H1 (cell line): ENCODE data around the gene MRAP2. TPM values are rescaled to one million over a fixed set of nuclear protein-coding genes. Genes with fewer than 3 reads are reported as not detected.
"Not testable (repeated sequence)": the region's sequence is repeated elsewhere in the genome, so short reads cannot be mapped to it uniquely, and the experiment has no call there.

ENCODE experiments used
- CTCF ChIA-PET: fragments of 300-600 bp; sonication (Branson Sonifier 250); formaldehyde crosslinking; loops from one replicate; lab custom pipeline; 2021; ENCODE audit not compliant: partially characterized antibody; lab: Charles Lee
- POLR2A ChIA-PET: fragments of 300-600 bp; sonication (Branson Sonifier 250); formaldehyde crosslinking; loops from one replicate; lab custom pipeline; 2021; ENCODE audit warnings: inconsistent platforms; ENCODE audit not compliant: partially characterized antibody; lab: Charles Lee
- DNase-seq, 2 experiments: peaks; one replicate each; pipeline versions ENCODE4 v3.0.0 to v3.0.0-alpha.2; 2010 to 2022; ENCODE audit warnings: low spot score in 2 of 2, low read depth in 1 of 2, mixed read lengths in 1 of 2
- FAIRE-seq: peaks from 2 replicates; lab custom pipeline; 2011; peaks lifted over from hg19 to GRCh38; lab: Jason Lieb, UNC
- H2AFZ ChIP-seq: 2 replicates; pipeline ENCODE4 v1.8.1; 2012; ENCODE audit warnings: low read length, inconsistent platforms
- H2AK5ac ChIP-seq: 2 replicates; pipeline ENCODE4 v1.6.1; 2013; ENCODE audit warnings: low read depth, low read length
- H2BK120ac ChIP-seq: replicated peaks from 2 replicates; pipeline ENCODE3; 2013; ENCODE audit warnings: low read depth, low read length, inconsistent platforms
- H2BK12ac ChIP-seq: 2 replicates; pipeline ENCODE4 v1.6.1; 2013; ENCODE audit warnings: low read depth, low read length
- H2BK15ac ChIP-seq: 2 replicates; pipeline ENCODE4 v1.6.1; 2013; ENCODE audit warnings: low read length
- H2BK20ac ChIP-seq: 2 replicates; pipeline ENCODE4 v1.6.1; 2013; ENCODE audit warnings: low read length
- H2BK5ac ChIP-seq: 2 replicates; pipeline ENCODE4 v1.6.1; 2013; ENCODE audit warnings: low read depth, low read length
- H3K14ac ChIP-seq: 2 replicates; pipeline ENCODE4 v1.6.1; 2013; ENCODE audit warnings: inconsistent platforms; ENCODE audit not compliant: insufficient read length
- H3K18ac ChIP-seq: 2 replicates; pipeline ENCODE4 v1.6.1; 2013; ENCODE audit warnings: low read length; ENCODE audit errors: extremely low read depth
- H3K23ac ChIP-seq: 2 replicates; pipeline ENCODE4 v1.6.1; 2013; ENCODE audit warnings: inconsistent platforms; ENCODE audit not compliant: insufficient read length
- H3K23me2 ChIP-seq: 2 replicates; pipeline ENCODE4 v1.6.1; 2013; ENCODE audit warnings: low read depth, low read length
- H3K27ac ChIP-seq: 2 replicates; pipeline ENCODE4 v1.6.1; 2011; ENCODE audit warnings: low read depth, low read length, inconsistent platforms
- H3K27me3 ChIP-seq, 4 experiments: replicated peaks in 1 of 4; 1 replicate in 1 of 4; 2 replicates in 3 of 4; pipeline versions ENCODE4 v1.6.1 to v1.8.1; 2011 to 2013; ENCODE audit warnings: low read length in 3 of 4, mild to moderate bottlenecking in 3 of 4, inconsistent platforms in 2 of 4, mixed read lengths in 2 of 4, moderate library complexity in 1 of 4; ENCODE audit not compliant: control insufficient read depth in 3 of 4, insufficient read depth in 3 of 4; ENCODE audit errors: extremely low read depth in 1 of 4
- H3K36me3 ChIP-seq, 4 experiments: 2 replicates each; pipeline versions ENCODE4 v1.6.1 to v1.8.1; 2011 to 2013; ENCODE audit warnings: mild to moderate bottlenecking in 4 of 4, low read length in 3 of 4, moderate library complexity in 2 of 4, control low read depth in 1 of 4, inconsistent platforms in 1 of 4; ENCODE audit not compliant: insufficient read depth in 4 of 4, control insufficient read depth in 2 of 4
- H3K4ac ChIP-seq: replicated peaks from 2 replicates; pipeline ENCODE3; 2013; ENCODE audit warnings: low read length, low read depth, mixed read lengths, inconsistent platforms; ENCODE audit not compliant: insufficient read length
- H3K4me1 ChIP-seq, 4 experiments: replicated peaks in 1 of 4; 1 replicate in 1 of 4; 2 replicates in 3 of 4; pipeline versions ENCODE4 v1.6.1 to v1.8.1; 2011 to 2013; ENCODE audit warnings: low read length in 3 of 4, inconsistent platforms in 2 of 4, mixed read lengths in 1 of 4; ENCODE audit not compliant: insufficient read depth in 4 of 4, control insufficient read depth in 3 of 4
- H3K4me2 ChIP-seq, 2 experiments: 2 replicates each; pipeline versions ENCODE4 v1.6.1 to v1.8.1; 2011 to 2013; ENCODE audit warnings: low read depth in 2 of 2, low read length in 2 of 2, control low read depth in 1 of 2, inconsistent platforms in 1 of 2, mild to moderate bottlenecking in 1 of 2; ENCODE audit not compliant: insufficient read depth in 1 of 2
- H3K4me3 ChIP-seq, 4 experiments: fragments of 200-600, 300-600 bp in 1 of 4; sonication (generic), shearing (Covaris generic), sonication (Bioruptor Twin) in 1 of 4; 2 replicates each; pipeline versions ENCODE4 v1.5.1 to v1.8.1; 2011 to 2016; ENCODE audit warnings: low read length in 4 of 4, low read depth in 3 of 4, control low read depth in 2 of 4, inconsistent platforms in 2 of 4, mild to moderate bottlenecking in 2 of 4, mixed read lengths in 1 of 4, moderate library complexity in 1 of 4; ENCODE audit not compliant: insufficient read depth in 2 of 4; ENCODE audit errors: extremely low read depth in 1 of 4
- H3K56ac ChIP-seq: replicated peaks from 2 replicates; pipeline ENCODE3; 2013; ENCODE audit warnings: low read depth, mild to moderate bottlenecking, mixed read lengths, low read length, inconsistent platforms; ENCODE audit not compliant: insufficient read length
- H3K79me1 ChIP-seq: 2 replicates; pipeline ENCODE4 v1.6.1; 2013; ENCODE audit warnings: low read depth, low read length, control low read depth
- H3K79me2 ChIP-seq, 2 experiments: 2 replicates each; pipeline versions ENCODE4 v1.6.1 to v1.8.1; 2012 to 2013; ENCODE audit warnings: low read length in 2 of 2, mild to moderate bottlenecking in 2 of 2, inconsistent platforms in 1 of 2; ENCODE audit not compliant: insufficient read depth in 2 of 2, control insufficient read depth in 1 of 2
- H3K9ac ChIP-seq, 4 experiments: replicated peaks in 1 of 4; 1 replicate in 1 of 4; 2 replicates in 3 of 4; pipeline versions ENCODE4 v1.6.1 to v1.8.1; 2011 to 2013; ENCODE audit warnings: low read depth in 3 of 4, low read length in 3 of 4, control low read depth in 2 of 4, mild to moderate bottlenecking in 2 of 4, moderate library complexity in 2 of 4, inconsistent platforms in 1 of 4; ENCODE audit errors: extremely low read depth in 1 of 4
- H3K9me3 ChIP-seq, 2 experiments: 2 replicates each; pipeline versions ENCODE4 v1.6.1 to v1.8.1; 2012 to 2013; ENCODE audit warnings: mild to moderate bottlenecking in 2 of 2, moderate library complexity in 2 of 2, control low read depth in 1 of 2, inconsistent platforms in 1 of 2, low read depth in 1 of 2, low read length in 1 of 2, mixed read lengths in 1 of 2; ENCODE audit not compliant: insufficient read depth in 2 of 2
- H4K20me1 ChIP-seq, 2 experiments: replicated peaks in 1 of 2; 2 replicates each; pipeline versions ENCODE3 to v1.8.1; 2011 to 2013; ENCODE audit warnings: inconsistent platforms in 2 of 2, low read length in 2 of 2, mild to moderate bottlenecking in 1 of 2; ENCODE audit not compliant: insufficient read depth in 2 of 2, control insufficient read depth in 1 of 2
- H4K5ac ChIP-seq: 2 replicates; pipeline ENCODE4 v1.6.1; 2013; ENCODE audit warnings: low read length, low read depth, mixed read lengths, inconsistent platforms; ENCODE audit not compliant: insufficient read length
- H4K8ac ChIP-seq: 2 replicates; pipeline ENCODE4 v1.8.0; 2013; ENCODE audit warnings: mild to moderate bottlenecking, moderate library complexity, low read length, inconsistent platforms; ENCODE audit not compliant: insufficient read depth; ENCODE audit errors: extremely low read depth
- H4K91ac ChIP-seq: replicated peaks from 2 replicates; pipeline ENCODE3; 2013; ENCODE audit warnings: low read length, mixed read lengths, inconsistent platforms; ENCODE audit not compliant: insufficient read length
- WGBS, 2 experiments: shearing (Covaris generic) in 1 of 2; methylation state at CpG; one replicate each; pipeline versions ENCODE4 v1.1.6 to v1.1.7; 2013 to 2015; ENCODE audit warnings: low lambda C conversion rate in 2 of 2, mixed read lengths in 2 of 2, inconsistent platforms in 1 of 2, low coverage in 1 of 2, missing lambda C conversion rate in 1 of 2; ENCODE audit not compliant: insufficient replicate concordance in 2 of 2, insufficient coverage in 1 of 2, insufficient read length in 1 of 2; ENCODE audit errors: extremely low coverage in 1 of 2, missing lambda C conversion rate in 1 of 2; 5-methylcytosine and 5-hydroxymethylcytosine counted together
- polyA plus RNA-seq, 7 experiments: library from polyadenylated mRNA; depleted of rRNA in 3 of 7; stranded (reverse) in 5 of 7; unstranded in 2 of 7; fragments of >200 nt in 5 of 7; fragments of 200-250 nt in 2 of 7; gene quantifications; 1 replicate in 5 of 7; 2 replicates in 1 of 7; 4 replicates in 1 of 7; pipeline versions ENCODE4 v1.2.1 to v1.2.3, GENCODE V29; 2011 to 2013; ENCODE audit warnings: missing spikeins in 2 of 7, mixed read lengths in 2 of 7
- total RNA-seq: library from RNA; stranded (reverse); fragmentation: NEBNext Ultra II Directional; extraction: Animal tissue kit (Norgen Biotek cat#: 25700); gene quantifications from 2 replicates; pipeline ENCODE4 v1.2.1, GENCODE V29; 2021

The MRAP2 gene
- total and polyA plus RNA-seq, 2 of the 8 experiments (the other 6 are each of a cell fraction or from before 2014, with no cell fraction given) = 5.0 to 11.0 TPM

GRCh38 chr6:84105215-84105924, 71.8 kb downstream of the MRAP2 start:
- H3K9me3 ChIP-seq, H4K91ac ChIP-seq, H3K27ac ChIP-seq, H2BK12ac ChIP-seq, H3K18ac ChIP-seq, H2BK120ac ChIP-seq, H2BK20ac ChIP-seq, H4K8ac ChIP-seq, H3K79me2 ChIP-seq, H3K4me1 ChIP-seq, H2BK15ac ChIP-seq, H3K4me3 ChIP-seq, H3K79me1 ChIP-seq, H3K27me3 ChIP-seq, H3K14ac ChIP-seq, H2AFZ ChIP-seq, H3K56ac ChIP-seq, H3K9ac ChIP-seq, DNase-seq, H2AK5ac ChIP-seq, POLR2A ChIA-PET, H3K36me3 ChIP-seq, H4K20me1 ChIP-seq, H3K23me2 ChIP-seq, FAIRE-seq, H3K4me2 ChIP-seq, H3K23ac ChIP-seq, H4K5ac ChIP-seq, H2BK5ac ChIP-seq, H3K4ac ChIP-seq: not testable (repeated sequence)
- WGBS, 2 experiments = 86% methylated on average over 3 of the region's 3 CpGs; no CpG with 5 or more reads in 1 of the 2 experiments
- CTCF ChIA-PET = interaction anchor here (1.7 kb wide), 1 partner anchor 14 kb away, joined by 6 read pairs; no protein-coding TSS in a partner anchor
